ENCODE measurements around the gene COP1. TPM values are rescaled to one million over a fixed set of nuclear protein-coding genes. Genes with fewer than 3 reads are reported as not detected.
A peak's percentile ranks its signal among the peaks of the same experiment; 100 is the strongest.

COP1 gene
- total RNA-seq, 1 experiment from 2014 or later = 35.8 TPM

DNA sequence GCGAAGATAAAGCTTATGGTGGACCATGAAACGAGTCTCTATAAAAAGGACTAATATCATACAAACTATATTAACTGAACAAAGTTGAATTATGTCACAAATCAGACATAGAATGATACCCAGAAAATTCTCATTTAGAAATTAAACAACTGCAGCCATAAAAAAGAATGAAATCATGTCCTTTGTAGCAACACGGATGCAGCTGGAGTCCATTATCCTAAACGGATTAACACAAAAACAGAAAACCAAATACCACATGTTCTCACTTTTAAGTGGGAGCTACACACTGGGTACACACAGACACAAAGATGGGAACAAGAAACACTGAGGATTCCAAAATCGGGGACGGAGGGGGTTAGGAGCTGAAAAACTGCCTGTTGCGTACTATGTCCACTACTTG is 11.5 kb downstream of the COP1 start:
- Histone ChIP-seq H3K4me3 (ENCODE audit: low read depth, low read length, poor library complexity, severe bottlenecking) (no peak overlapping the region), H3K27ac (ENCODE audit: low read depth, low read length, poor library complexity, severe bottlenecking) (peak overlapping the region; percentile 3), H3K27me3 (replicated peaks; ENCODE audit: insufficient read depth, low read depth, low read length, poor library complexity) (no peaks in the 10 kb centered on the region), H3K9me3 (ENCODE audit: low read depth, low read length, poor library complexity, severe bottlenecking) (no peaks in the 10 kb centered on the region), H3K36me3 (ENCODE audit: insufficient read depth, low read length, poor library complexity, severe bottlenecking) (no peaks in the 10 kb centered on the region), H3K4me1 (ENCODE audit: insufficient read depth, low read length, poor library complexity, severe bottlenecking) (peaks cover 11% of the 10 kb centered on the region)
- TF ChIP-seq EZH2 (IDR thresholded peaks at IDR 0.05; ENCODE audit: borderline replicate concordance, low read depth, low read length, poor library complexity, severe bottlenecking) = no peak
- intact Hi-C loops (cut with micrococcal nuclease; ENCODE audit: unreplicated experiment) = no loop called here
- ChIA-PET CTCF (no interaction called here), POLR2A (ENCODE audit: low non-redundant PET) (interaction anchor here (0.8 kb wide), 1 partner anchor 12 kb away, joined by 5 read pairs; no protein-coding TSS in a partner anchor)
- no TSS peak for BruUV-seq (replicated peaks)
- peak; percentile 75 for DNase-seq (ENCODE audit: low spot score)

DNA sequence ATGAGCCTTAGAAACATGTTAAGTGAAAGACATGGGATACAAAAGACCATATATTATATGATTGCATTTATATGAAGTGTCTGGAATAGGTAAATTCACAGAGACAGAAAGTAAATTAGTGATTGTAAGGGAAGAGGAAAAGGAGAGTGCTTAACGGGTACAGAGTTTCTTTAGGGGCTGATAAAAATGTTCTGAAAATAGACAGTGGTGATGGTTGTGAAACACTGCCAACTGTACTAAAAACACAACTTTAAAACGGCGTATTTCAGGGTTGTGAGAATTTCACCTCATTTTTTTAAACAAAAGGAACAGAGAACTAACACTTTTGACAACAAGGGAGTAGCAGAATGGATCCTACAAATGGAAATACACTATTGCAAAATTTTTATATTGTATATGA is 13.4 kb downstream of the COP1 start:
- Histone ChIP-seq H3K9me3 (ENCODE audit: low read depth, low read length, poor library complexity, severe bottlenecking) (peaks cover 11% of the 10 kb centered on the region), H3K4me1 (ENCODE audit: insufficient read depth, low read length, poor library complexity, severe bottlenecking) (peaks cover 11% of the 10 kb centered on the region), H3K27me3 (replicated peaks; ENCODE audit: insufficient read depth, low read depth, low read length, poor library complexity) (no peaks in the 10 kb centered on the region), H3K4me3 (ENCODE audit: low read depth, low read length, poor library complexity, severe bottlenecking) (no peak overlapping the region), H3K36me3 (ENCODE audit: insufficient read depth, low read length, poor library complexity, severe bottlenecking) (no peaks in the 10 kb centered on the region), H3K27ac (ENCODE audit: low read depth, low read length, poor library complexity, severe bottlenecking) (no peak overlapping the region)
- no TSS peak for BruUV-seq (replicated peaks)
- CTCF ChIA-PET = no interaction called here
- intact Hi-C loops (cut with micrococcal nuclease; ENCODE audit: unreplicated experiment) = no loop called here
- DNase-seq (ENCODE audit: low spot score) = no peak
- POLR2A ChIA-PET (ENCODE audit: low non-redundant PET) = no interaction called here
- TF ChIP-seq, protein P1, sequence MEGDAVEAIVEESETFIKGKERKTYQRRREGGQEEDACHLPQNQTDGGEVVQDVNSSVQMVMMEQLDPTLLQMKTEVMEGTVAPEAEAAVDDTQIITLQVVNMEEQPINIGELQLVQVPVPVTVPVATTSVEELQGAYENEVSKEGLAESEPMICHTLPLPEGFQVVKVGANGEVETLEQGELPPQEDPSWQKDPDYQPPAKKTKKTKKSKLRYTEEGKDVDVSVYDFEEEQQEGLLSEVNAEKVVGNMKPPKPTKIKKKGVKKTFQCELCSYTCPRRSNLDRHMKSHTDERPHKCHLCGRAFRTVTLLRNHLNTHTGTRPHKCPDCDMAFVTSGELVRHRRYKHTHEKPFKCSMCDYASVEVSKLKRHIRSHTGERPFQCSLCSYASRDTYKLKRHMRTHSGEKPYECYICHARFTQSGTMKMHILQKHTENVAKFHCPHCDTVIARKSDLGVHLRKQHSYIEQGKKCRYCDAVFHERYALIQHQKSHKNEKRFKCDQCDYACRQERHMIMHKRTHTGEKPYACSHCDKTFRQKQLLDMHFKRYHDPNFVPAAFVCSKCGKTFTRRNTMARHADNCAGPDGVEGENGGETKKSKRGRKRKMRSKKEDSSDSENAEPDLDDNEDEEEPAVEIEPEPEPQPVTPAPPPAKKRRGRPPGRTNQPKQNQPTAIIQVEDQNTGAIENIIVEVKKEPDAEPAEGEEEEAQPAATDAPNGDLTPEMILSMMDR (conservative IDR thresholded peaks at IDR 0.05; ENCODE audit: low read depth, low read length) = no peak
- no peak for TF ChIP-seq EZH2 (IDR thresholded peaks at IDR 0.05; ENCODE audit: borderline replicate concordance, low read depth, low read length, poor library complexity, severe bottlenecking)

DNA sequence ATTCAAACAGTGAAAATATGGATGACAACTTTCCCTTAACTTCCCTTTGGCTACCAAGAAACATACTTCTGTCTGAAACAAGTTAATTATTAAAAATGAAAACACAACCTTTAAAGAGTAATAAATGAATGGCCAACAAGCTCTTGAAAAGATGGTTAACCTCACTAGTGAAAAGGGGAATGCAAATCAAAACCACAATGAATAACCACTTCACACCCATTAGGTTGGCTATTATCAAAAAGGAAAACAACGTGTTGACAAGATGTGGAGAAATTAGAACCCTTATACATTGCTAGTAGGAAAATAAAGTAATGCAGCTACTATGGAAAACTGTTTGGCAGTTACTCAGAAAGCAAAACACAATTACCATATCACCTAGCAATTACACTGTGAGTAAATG is 14.1 kb downstream of the COP1 start:
- no peaks in the 10 kb centered on the region for H3K27me3 ChIP-seq (replicated peaks; ENCODE audit: insufficient read depth, low read depth, low read length, poor library complexity)
- TF ChIP-seq EZH2 (IDR thresholded peaks at IDR 0.05; ENCODE audit: borderline replicate concordance, low read depth, low read length, poor library complexity, severe bottlenecking) = no peak
- TF ChIP-seq, protein P1 (conservative IDR thresholded peaks at IDR 0.05; ENCODE audit: low read depth, low read length) = no peak
- DNase-seq (ENCODE audit: low spot score) = no peak
- BruUV-seq (replicated peaks) = no TSS peak
- ChIA-PET CTCF (no interaction called here), POLR2A (ENCODE audit: low non-redundant PET) (no interaction called here)
- peaks cover 11% of the 10 kb centered on the region for H3K9me3 ChIP-seq (ENCODE audit: low read depth, low read length, poor library complexity, severe bottlenecking)
- H3K4me3 ChIP-seq (ENCODE audit: low read depth, low read length, poor library complexity, severe bottlenecking) = no peak overlapping the region
- intact Hi-C loops (cut with micrococcal nuclease; ENCODE audit: unreplicated experiment) = no loop called here
- H3K36me3 ChIP-seq (ENCODE audit: insufficient read depth, low read length, poor library complexity, severe bottlenecking) = no peaks in the 10 kb centered on the region
- peaks cover 11% of the 10 kb centered on the region for H3K4me1 ChIP-seq (ENCODE audit: insufficient read depth, low read length, poor library complexity, severe bottlenecking)
- no peak overlapping the region for H3K27ac ChIP-seq (ENCODE audit: low read depth, low read length, poor library complexity, severe bottlenecking)

DNA sequence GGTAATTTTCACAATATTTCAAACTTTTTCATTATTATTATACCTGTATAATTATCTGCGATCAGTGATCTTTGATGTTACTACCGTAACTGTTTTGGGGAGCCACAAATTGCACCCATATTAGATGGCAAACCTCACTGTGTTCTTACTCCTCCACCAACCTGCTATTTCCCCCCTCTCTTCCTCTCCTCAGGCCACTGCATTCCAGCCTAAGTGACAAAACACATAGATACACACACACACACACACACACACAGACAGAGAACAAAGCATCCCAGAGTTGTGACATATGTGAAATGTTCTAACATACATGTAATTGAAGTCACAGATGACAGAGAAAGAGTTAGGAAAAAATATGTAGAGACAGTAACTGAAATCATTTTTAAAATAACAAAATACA is 18.5 kb downstream of the COP1 start:
- ChIA-PET POLR2A (ENCODE audit: low non-redundant PET) (no interaction called here), CTCF (no interaction called here)
- no peaks in the 10 kb centered on the region for H3K4me1 ChIP-seq (ENCODE audit: insufficient read depth, low read length, poor library complexity, severe bottlenecking)
- H3K27ac ChIP-seq (ENCODE audit: low read depth, low read length, poor library complexity, severe bottlenecking) = no peak overlapping the region
- no TSS peak for BruUV-seq (replicated peaks)
- no peak overlapping the region for H3K4me3 ChIP-seq (ENCODE audit: low read depth, low read length, poor library complexity, severe bottlenecking)
- DNase-seq (ENCODE audit: low spot score) = no peak
- intact Hi-C loops (cut with micrococcal nuclease; ENCODE audit: unreplicated experiment) = no loop called here
- no peaks in the 10 kb centered on the region for H3K27me3 ChIP-seq (replicated peaks; ENCODE audit: insufficient read depth, low read depth, low read length, poor library complexity)
- TF ChIP-seq, protein P1 (conservative IDR thresholded peaks at IDR 0.05; ENCODE audit: low read depth, low read length) = no peak
- TF ChIP-seq EZH2 (IDR thresholded peaks at IDR 0.05; ENCODE audit: borderline replicate concordance, low read depth, low read length, poor library complexity, severe bottlenecking) = no peak
- H3K36me3 ChIP-seq (ENCODE audit: insufficient read depth, low read length, poor library complexity, severe bottlenecking) = no peaks in the 10 kb centered on the region
- peaks cover 11% of the 10 kb centered on the region for H3K9me3 ChIP-seq (ENCODE audit: low read depth, low read length, poor library complexity, severe bottlenecking)

Data from A673 (cell line).